ENCODE data around the gene BTNL3.
"Not testable (repeated sequence)": the region's sequence is repeated elsewhere in the genome, so short reads cannot be mapped to it uniquely, and the experiment has no call there.

The BTNL3 gene

DNA sequence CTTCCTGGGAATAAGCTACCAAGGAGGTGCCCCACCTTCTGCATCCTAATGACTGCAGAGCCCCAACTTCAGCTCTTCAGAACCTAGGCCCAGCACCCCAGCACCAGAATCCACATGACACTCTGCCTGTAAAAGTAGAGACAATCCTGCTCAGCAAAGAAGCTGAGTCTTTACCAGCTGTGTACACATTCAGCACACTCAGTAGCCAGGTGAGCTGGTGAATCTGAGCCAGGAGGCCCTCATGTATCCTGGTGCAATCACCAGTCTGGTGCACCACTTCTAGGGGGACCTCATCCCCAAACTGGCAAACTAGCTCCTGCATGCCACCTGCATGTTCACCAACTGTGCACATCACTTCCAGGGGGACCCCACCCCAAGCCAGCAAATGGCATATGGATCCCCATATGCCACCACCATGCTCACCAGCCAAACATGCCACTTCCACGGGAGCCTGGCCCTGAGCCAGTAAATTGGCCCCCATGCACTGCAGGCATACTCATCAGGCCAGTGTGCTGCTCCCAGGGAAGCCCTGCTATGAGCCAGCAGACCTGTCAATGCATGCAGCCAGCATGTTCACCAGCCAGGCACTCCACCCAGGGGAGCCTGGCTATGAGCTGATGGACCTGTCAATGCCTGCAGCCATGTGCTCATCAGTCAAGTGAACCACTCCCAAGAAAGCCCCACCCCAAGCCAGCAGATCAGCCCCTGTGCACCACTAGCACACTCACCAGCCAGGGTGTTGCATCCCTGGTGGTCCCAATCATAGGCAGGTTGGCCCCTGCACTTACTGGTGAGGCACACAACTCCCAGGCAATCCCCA, 35.8 kb downstream of the BTNL3 start:
- no peak for DNase-seq

DNA sequence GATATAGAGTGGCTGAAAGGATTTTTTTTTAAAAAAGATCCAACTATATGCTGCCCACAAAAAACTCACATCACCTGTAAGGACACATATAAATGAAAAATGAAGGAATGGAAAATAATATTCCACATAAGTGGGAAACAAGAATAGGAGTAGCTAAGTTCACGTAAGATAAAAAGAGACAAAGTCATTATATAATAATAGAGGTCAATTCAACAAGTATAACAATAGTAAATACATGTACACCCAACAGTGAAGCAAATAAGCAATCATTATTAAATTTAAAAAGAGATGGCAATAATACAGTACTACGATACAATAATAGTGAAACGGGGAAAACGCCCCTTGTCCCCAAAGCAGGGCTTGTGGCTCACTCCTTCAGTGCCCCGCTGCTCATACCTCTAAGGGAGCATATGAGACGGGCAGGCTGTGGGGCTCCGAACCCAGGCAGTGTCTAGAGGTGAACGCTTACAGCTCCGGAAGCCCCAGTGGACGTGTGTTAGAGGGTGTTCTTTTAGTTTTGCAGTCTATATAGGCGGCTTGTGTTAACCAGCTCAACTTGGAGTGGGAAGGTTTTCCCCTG, 38.9 kb downstream of the BTNL3 start:
- no peak for DNase-seq

DNA sequence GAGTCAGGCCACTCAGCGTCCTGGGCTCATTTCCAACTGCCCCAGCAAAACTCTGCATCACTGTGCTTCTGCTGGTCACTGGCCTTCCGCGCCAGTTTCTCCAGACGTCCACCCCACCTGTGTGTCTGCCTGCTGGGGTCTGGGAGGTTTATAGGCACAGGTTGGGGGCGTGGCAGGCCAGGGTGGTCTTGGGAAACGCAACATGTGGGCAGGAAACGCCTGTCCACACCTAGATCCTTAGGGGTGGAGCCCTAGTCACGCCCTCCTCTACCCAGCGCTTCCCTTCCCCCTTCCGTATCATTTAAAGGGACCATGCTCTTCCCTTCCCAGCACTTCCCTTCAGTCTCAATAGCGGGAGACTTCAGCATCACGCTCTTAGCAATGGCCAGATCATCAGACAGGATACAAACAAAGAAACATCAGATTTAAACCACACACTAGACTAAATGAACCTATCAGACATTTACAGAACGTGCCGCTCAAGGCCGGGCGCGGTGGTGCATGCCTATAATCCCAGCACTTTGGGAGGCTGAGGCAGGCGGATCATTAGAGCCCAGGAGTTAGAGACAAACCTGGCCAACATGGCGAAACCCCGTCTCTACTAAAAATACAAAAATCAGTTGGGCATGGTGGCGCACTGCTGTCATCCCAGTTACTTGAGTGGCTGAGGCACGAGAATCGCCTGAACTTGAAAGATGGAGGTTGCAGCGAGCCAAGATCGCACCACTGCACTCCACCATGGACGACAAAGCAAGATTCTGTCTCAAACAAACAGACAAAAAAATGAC, 39.6 kb downstream of the BTNL3 start:
- DNase-seq = no peak

- DNase-seq = no peak
Observed at GRCh38 chr5:181031716-181032115, 43.1 kb downstream of the BTNL3 start.

DNA sequence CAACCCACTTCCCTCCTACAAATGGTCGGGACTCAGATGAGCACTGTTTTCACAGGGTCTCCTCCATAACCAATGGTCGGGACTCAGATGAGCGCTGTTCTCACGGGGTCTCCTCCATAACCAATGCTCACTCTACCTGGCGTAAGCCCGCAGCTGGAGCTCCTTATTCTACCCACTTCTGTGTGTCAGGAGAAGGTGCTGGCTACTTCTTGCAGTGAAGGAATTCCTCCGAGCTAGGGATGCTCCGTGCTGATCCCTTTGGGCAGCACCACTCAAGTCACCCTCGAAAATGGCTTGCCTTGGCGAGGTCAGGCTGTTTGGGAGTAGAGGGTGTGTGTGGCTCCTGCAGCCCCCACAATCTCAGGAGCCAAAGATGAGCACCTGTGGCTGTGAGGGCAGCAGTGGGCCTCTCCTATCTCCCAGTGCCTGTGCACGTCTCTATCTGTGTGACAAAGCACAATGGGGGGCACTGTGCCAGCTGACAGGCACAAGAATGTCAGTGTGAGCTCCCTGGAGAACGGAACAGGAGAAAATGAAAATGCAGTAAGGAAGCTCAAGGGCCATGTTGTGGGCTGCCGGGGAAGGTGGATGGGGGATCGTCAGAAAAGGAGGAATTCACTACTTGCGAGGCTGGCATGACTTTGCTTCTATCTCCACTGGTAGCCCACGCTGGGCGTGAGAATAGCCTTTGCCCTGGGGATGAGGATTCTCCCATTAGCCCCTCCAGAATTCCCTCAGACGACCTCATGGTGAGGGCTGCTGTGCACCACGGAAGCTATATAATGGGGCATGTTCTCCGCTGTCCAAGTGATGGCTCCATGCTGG, 47.6 kb downstream of the BTNL3 start:
- no peak for DNase-seq

GRCh38 chr5:181036816-181037364, 48.2 kb downstream of the BTNL3 start:
- no peak for DNase-seq

DNA sequence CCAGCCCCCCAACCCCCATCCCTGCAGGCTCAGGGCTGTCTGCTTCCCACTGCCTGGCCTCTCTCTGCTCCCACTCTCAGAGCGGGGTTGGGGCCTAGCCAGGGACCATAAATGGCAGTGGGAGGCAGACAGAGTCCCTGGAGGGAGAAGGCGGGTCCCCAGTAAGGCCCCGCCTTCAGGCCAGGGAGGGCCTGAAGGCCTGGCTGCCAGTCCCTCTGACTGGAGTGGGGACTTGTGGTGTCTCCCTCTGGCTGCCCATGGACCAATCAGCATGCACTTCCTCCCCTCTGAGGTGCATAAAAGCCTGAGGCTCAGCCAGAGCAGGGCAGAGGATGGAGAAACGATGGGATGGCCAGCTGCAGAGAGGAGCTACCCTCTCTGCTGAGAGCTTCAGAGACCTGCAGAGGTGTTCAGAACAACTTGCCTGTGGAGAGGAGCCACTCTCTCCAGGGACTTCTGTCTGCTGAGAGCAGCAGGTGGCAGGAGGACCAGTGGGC, 48.8 kb downstream of the BTNL3 start:
- no peak for DNase-seq

DNA sequence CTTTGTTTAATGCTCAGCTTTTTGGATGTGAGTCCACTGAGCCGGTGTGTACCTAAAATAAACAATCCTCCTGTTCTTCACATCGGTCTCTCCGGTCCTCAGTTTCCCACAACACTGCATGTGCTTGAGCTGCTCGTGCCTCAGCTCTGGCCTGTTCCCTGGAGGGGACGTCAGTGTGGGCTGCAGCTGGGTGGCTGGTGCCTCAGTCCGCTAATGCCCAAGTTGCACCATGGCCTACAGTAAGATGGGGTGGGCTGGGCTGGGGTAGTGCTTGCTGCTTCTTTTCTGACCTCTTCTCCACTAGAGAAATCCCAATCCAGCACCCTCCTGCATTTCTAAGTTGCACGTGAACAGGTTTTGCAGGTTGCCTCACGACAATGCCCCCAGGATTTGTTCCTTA, 50.8 kb downstream of the BTNL3 start:
- no peak for DNase-seq

DNA sequence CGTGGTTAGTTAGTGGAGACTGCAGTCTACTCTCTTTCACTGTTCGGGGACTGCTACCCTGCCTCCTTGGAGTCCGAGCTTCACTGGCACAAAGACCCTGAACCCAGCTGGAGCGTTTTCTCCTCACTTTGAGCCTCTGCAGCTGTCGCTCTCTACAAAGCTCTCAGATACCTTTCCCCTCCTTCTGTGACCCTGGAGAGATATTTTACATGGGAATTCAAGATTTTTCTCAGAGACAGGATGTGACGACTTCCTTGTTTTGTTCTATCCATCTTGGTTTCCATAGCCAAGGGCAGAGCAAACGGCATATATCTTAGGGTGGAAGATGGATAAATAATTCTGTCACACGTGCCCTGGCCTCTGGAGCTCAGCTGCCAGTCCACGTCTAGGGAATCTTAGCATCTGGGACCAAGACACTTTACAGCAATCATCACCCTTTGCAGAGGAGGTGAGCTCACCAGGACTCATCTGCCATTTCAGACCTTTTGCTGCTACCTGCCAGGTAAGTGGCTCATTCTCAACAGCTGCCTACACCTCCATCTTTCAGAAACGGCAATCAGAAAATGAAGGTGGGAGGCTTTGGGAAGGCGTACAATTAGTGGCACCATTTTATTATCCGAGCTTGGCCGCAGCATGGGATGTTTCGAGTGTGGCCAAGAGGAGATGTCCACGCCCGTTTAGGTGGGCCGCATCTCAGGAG, 51.4 kb downstream of the BTNL3 start, which contains the start of gene BTNL9:
Gene BTNL9, plus strand, starts transcription at position 336 of the 700 bp plus-strand sequence. CDS start 5,224 bp downstream, outside the sequence.
- DNase-seq = no peak

- DNase-seq = no peak
Observed at GRCh38 chr5:181040631-181040945, 51.9 kb downstream of the BTNL3 start.

- DNase-seq = no peak
Observed at GRCh38 chr5:181041043-181041442, 52.4 kb downstream of the BTNL3 start.

GRCh38 chr5:181042036-181042713, 53.5 kb downstream of the BTNL3 start:
- DNase-seq = no peak

DNA sequence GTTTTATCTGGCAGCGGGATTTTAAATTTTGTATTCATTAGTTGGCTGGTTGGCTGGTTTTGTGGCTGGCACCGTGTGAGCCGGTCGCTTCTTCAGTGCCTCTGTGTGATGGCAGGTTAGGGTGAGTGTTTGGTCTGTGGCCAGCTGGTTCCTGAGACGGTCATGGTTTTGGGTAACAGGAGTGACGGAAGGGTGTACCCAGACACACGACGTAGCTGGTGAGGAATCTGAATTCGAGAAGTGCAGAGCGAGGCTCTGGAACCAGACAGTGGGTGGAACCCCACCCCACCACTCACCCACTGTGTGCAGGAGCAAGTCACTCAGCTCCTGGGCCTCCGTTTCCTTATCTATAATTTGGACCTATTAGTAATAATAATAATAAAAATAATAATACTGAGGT, 54.1 kb downstream of the BTNL3 start:
- DNase-seq = no peak

DNA sequence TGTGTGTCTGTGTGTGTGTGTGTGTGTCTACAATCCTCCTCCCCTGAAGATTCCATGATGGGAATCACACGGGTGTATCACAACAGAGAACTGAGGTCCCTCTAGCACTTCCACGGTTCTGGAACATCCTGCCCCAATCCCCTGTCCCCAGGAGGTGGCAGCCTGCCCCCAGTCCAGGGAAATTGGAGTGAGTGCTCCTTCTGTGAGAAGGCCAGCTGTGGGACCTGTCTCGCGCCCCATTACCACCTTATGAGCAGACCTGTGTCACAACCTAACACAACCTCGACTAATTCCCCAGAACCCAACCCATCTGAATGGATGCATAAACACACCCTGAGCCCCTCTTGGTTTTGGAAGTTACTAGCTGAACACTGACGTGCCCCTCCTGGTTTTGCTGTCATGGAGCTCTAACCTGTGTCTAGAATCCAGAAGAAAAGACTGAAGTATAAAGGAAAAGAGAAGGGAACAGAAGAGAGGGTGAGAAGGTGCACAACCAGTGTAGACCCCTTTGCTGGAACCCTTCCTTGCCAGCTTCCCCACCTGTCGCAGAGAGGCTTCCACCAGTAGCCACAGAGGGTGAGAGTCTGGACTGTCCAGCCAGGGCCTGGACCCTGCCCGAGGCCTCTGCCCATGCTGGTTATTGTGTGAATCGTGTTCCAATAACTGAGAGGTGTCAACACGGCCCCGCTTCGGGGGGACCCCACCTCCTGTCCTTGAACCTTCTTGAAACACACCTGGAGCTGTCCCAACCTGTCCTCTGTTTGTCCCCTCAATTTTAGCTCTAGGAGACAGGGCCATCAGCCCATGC, 54.8 kb downstream of the BTNL3 start:
- DNase-seq = no peak

- DNase-seq = no peak
Observed at GRCh38 chr5:181044093-181044599, 55.5 kb downstream of the BTNL3 start.

GRCh38 chr5:181044662-181045305, 56.1 kb downstream of the BTNL3 start:
- no peak for DNase-seq

GRCh38 chr5:181045316-181045715, 56.7 kb downstream of the BTNL3 start:
- DNase-seq = no peak

- DNase-seq = not testable (repeated sequence)
Observed at GRCh38 chr5:181045857-181046256, 57.2 kb downstream of the BTNL3 start.

GRCh38 chr5:181047288-181047687, 58.6 kb downstream of the BTNL3 start:
- DNase-seq = no peak

Data from fibroblast of skin of back (primary cell).